HEK293 (cell line): ENCODE data around the gene RCOR3.

ENCODE experiments used
- CTCF ChIA-PET: fragments of 350-600 bp; formaldehyde crosslinking; extraction: SDS; loops from one replicate; lab custom pipeline; 2021; ENCODE audit warnings: antibody characterized with exemption; lab: Yijun Ruan, JAX
- POLR2A ChIA-PET: fragments of 300-600 bp; formaldehyde crosslinking; extraction: SDS; loops from one replicate; lab custom pipeline; 2020; ENCODE audit warnings: antibody characterized with exemption, inconsistent platforms; lab: Yijun Ruan, JAX
- H3K27ac ChIP-seq: fragments of 200-500 bp; sonication (Bioruptor generic); 2 replicates; pipeline ENCODE4 v1.5.1; 2014; ENCODE audit warnings: low read depth, low read length, control low read depth, inconsistent platforms; ENCODE audit errors: extremely low read depth
- H3K36me3 ChIP-seq, 2 experiments: fragments of 200-500 bp in 1 of 2; sonication (Bioruptor generic) in 1 of 2; 1 replicate in 1 of 2; 2 replicates in 1 of 2; pipeline ENCODE4 v1.5.1; 2014 to 2017; ENCODE audit warnings: inconsistent platforms in 2 of 2, low read length in 2 of 2; ENCODE audit not compliant: control insufficient read depth in 2 of 2, insufficient read depth in 1 of 2
- H3K4me1 ChIP-seq: fragments of 200-500 bp; sonication (Bioruptor generic); 2 replicates; pipeline ENCODE4 v1.5.1; 2014; ENCODE audit warnings: mild to moderate bottlenecking, low read length, inconsistent platforms; ENCODE audit not compliant: control insufficient read depth, insufficient read depth
- H3K4me3 ChIP-seq: 2 replicates; pipeline ENCODE4 v1.5.1; 2011; ENCODE audit warnings: low read depth, mild to moderate bottlenecking, control low read depth, low read length, moderate library complexity
- H3K9me3 ChIP-seq: fragments of 200-500 bp; sonication (Bioruptor generic); 2 replicates; pipeline ENCODE4 v1.5.1; 2014; ENCODE audit warnings: low read depth, low read length, inconsistent platforms; ENCODE audit not compliant: control insufficient read depth, insufficient read depth
- HOXD13 ChIP-seq: sonication (generic); formaldehyde crosslinking; IDR thresholded peaks from 2 replicates; pipeline ENCODE4 v1.8.0; 2022; ENCODE audit warnings: missing genetic modification reagents, borderline replicate concordance
- KLF7 ChIP-seq: fragments of 450-650 bp; formaldehyde crosslinking; IDR thresholded peaks from 2 replicates; pipeline ENCODE4 v1.5.1; 2016; ENCODE audit warnings: missing biosample characterization, missing genetic modification characterization, borderline replicate concordance
- MEIS1 ChIP-seq: sonication (generic); formaldehyde crosslinking; IDR thresholded peaks from 2 replicates; pipeline ENCODE4 v1.8.1; 2022; ENCODE audit warnings: missing genetic modification reagents, mild to moderate bottlenecking, borderline replicate concordance
- PRDM1 ChIP-seq: fragments of 450-650 bp; formaldehyde crosslinking; IDR thresholded peaks from 2 replicates; pipeline ENCODE4; 2016; ENCODE audit warnings: missing biosample characterization, missing genetic modification characterization
- PRDM2 ChIP-seq: fragments of 450-650 bp; formaldehyde crosslinking; IDR thresholded peaks from 2 replicates; pipeline ENCODE4 v1.5.1; 2016; ENCODE audit warnings: missing biosample characterization, missing genetic modification characterization, borderline replicate concordance
- ZBTB1 ChIP-seq: fragments of 450-650 bp; formaldehyde crosslinking; IDR thresholded peaks from 2 replicates; pipeline ENCODE4 v1.5.1; 2016; ENCODE audit warnings: missing biosample characterization, missing genetic modification characterization
- ZBTB48 ChIP-seq: fragments of 450-650 bp; formaldehyde crosslinking; IDR thresholded peaks from 2 replicates; pipeline ENCODE4 v1.5.1; 2016; ENCODE audit warnings: missing biosample characterization, missing genetic modification characterization
- ZIC2 ChIP-seq: fragments of 450-650 bp; formaldehyde crosslinking; IDR thresholded peaks from 2 replicates; pipeline ENCODE4 v1.5.1; 2016; ENCODE audit warnings: missing biosample characterization, missing genetic modification characterization
- ZNF114 ChIP-seq: fragments of 450-650 bp; formaldehyde crosslinking; IDR thresholded peaks from 2 replicates; pipeline ENCODE4 v1.5.0; 2017; ENCODE audit warnings: missing biosample characterization, missing genetic modification characterization
- ZNF121 ChIP-seq: fragments of 450-650 bp; formaldehyde crosslinking; IDR thresholded peaks from 2 replicates; pipeline ENCODE4 v1.5.1; 2016; ENCODE audit warnings: missing biosample characterization, missing genetic modification characterization
- ZNF24 ChIP-seq: fragments of 450-650 bp; formaldehyde crosslinking; IDR thresholded peaks from 2 replicates; pipeline ENCODE4 v1.5.1; 2016; ENCODE audit warnings: missing biosample characterization, missing genetic modification characterization
- ZNF266 ChIP-seq: fragments of 450-650 bp; formaldehyde crosslinking; IDR thresholded peaks from 2 replicates; pipeline ENCODE4 v1.5.1; 2016; ENCODE audit warnings: missing biosample characterization, missing genetic modification characterization, low read depth
- ZNF302 ChIP-seq: fragments of 450-650 bp; formaldehyde crosslinking; IDR thresholded peaks from 2 replicates; pipeline ENCODE4 v1.5.1; 2016; ENCODE audit warnings: missing biosample characterization, missing genetic modification characterization, low read depth
- ZNF324 ChIP-seq: fragments of 450-650 bp; formaldehyde crosslinking; IDR thresholded peaks from 2 replicates; pipeline ENCODE4 v1.5.1; 2016; ENCODE audit warnings: missing biosample characterization, missing genetic modification characterization
- ZNF341 ChIP-seq: fragments of 450-650 bp; formaldehyde crosslinking; IDR thresholded peaks from 2 replicates; pipeline ENCODE4; 2016; ENCODE audit warnings: low read depth, missing biosample characterization, missing genetic modification characterization
- ZNF37A ChIP-seq: fragments of 450-650 bp; IDR thresholded peaks from 2 replicates; pipeline ENCODE4 v1.5.1; 2018; ENCODE audit warnings: missing biosample characterization, missing genetic modification characterization
- ZNF423 ChIP-seq: fragments of 450-650 bp; formaldehyde crosslinking; IDR thresholded peaks from 2 replicates; pipeline ENCODE4 v1.5.1; 2016; ENCODE audit warnings: missing biosample characterization, missing genetic modification characterization
- ZNF510 ChIP-seq: fragments of 450-650 bp; formaldehyde crosslinking; IDR thresholded peaks from 2 replicates; pipeline ENCODE4 v1.5.1; 2018; ENCODE audit warnings: mild to moderate bottlenecking, missing genetic modification characterization, missing biosample characterization; ENCODE audit not compliant: insufficient replicate concordance
- ZNF521 ChIP-seq: fragments of 450-650 bp; formaldehyde crosslinking; IDR thresholded peaks from 2 replicates; pipeline ENCODE4 v1.5.1; 2017; ENCODE audit warnings: missing biosample characterization, mild to moderate bottlenecking, missing genetic modification characterization
- ZNF544 ChIP-seq: fragments of 450-650 bp; formaldehyde crosslinking; IDR thresholded peaks from 2 replicates; pipeline ENCODE4 v1.5.0; 2017; ENCODE audit warnings: missing biosample characterization, missing genetic modification characterization
- ZNF549 ChIP-seq: fragments of 450-650 bp; IDR thresholded peaks from 2 replicates; pipeline ENCODE4 v1.5.1; 2018; ENCODE audit warnings: missing biosample characterization, missing genetic modification characterization, mild to moderate bottlenecking, inconsistent platforms, moderate library complexity
- ZNF560 ChIP-seq: fragments of 450-650 bp; formaldehyde crosslinking; IDR thresholded peaks from 2 replicates; pipeline ENCODE4 v1.5.1; 2017; ENCODE audit warnings: missing biosample characterization, missing genetic modification characterization, borderline replicate concordance
- ZNF571 ChIP-seq: fragments of 450-650 bp; formaldehyde crosslinking; IDR thresholded peaks from 2 replicates; pipeline ENCODE4 v1.5.0; 2017; ENCODE audit warnings: missing biosample characterization, missing genetic modification characterization
- ZNF626 ChIP-seq: fragments of 450-650 bp; sonication (Bioruptor Pico); formaldehyde crosslinking; IDR thresholded peaks from 2 replicates; pipeline ENCODE4 v1.5.1; 2018; ENCODE audit warnings: missing biosample characterization, missing genetic modification characterization, inconsistent platforms
- ZNF76 ChIP-seq: fragments of 450-650 bp; formaldehyde crosslinking; IDR thresholded peaks from 2 replicates; pipeline ENCODE4; 2016; ENCODE audit warnings: low read depth, missing biosample characterization, missing genetic modification characterization, borderline replicate concordance
- ZNF776 ChIP-seq: fragments of 450-650 bp; formaldehyde crosslinking; IDR thresholded peaks from 2 replicates; pipeline ENCODE4 v1.5.0; 2017; ENCODE audit warnings: missing biosample characterization, missing genetic modification characterization, borderline replicate concordance
- ZSCAN23 ChIP-seq: fragments of 450-650 bp; formaldehyde crosslinking; IDR thresholded peaks from 2 replicates; pipeline ENCODE4 v1.5.1; 2016; ENCODE audit warnings: missing biosample characterization, missing genetic modification characterization
- TF ChIP-seq, protein P1 (sequence below): fragments of 450-650 bp; formaldehyde crosslinking; IDR thresholded peaks from 2 replicates; pipeline ENCODE4 v1.5.1; 2016; ENCODE audit warnings: missing biosample characterization, missing genetic modification characterization

The RCOR3 gene

GRCh38 chr1:211332830-211333229 is 73.7 kb downstream of the RCOR3 start (continued):
- TF ChIP-seq PRDM2 (tag by site-specific recombination) (no peak), ZNF423 (tag by site-specific recombination) (no peak), ZNF24 (tag by site-specific recombination) (no peak), ZNF549 (no peak), ZNF544 (tag by site-specific recombination) (no peak), ZNF324 (no peak), ZNF266 (tag by site-specific recombination) (peak; percentile 94), ZBTB1 (no peak), PRDM1 (tag by site-specific recombination) (peak; percentile 53; the same call in 1 of the 2 replicates)
- TF ChIP-seq, protein P1, sequence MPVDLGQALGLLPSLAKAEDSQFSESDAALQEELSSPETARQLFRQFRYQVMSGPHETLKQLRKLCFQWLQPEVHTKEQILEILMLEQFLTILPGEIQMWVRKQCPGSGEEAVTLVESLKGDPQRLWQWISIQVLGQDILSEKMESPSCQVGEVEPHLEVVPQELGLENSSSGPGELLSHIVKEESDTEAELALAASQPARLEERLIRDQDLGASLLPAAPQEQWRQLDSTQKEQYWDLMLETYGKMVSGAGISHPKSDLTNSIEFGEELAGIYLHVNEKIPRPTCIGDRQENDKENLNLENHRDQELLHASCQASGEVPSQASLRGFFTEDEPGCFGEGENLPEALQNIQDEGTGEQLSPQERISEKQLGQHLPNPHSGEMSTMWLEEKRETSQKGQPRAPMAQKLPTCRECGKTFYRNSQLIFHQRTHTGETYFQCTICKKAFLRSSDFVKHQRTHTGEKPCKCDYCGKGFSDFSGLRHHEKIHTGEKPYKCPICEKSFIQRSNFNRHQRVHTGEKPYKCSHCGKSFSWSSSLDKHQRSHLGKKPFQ (tag by site-specific recombination), result no peak

DNA sequence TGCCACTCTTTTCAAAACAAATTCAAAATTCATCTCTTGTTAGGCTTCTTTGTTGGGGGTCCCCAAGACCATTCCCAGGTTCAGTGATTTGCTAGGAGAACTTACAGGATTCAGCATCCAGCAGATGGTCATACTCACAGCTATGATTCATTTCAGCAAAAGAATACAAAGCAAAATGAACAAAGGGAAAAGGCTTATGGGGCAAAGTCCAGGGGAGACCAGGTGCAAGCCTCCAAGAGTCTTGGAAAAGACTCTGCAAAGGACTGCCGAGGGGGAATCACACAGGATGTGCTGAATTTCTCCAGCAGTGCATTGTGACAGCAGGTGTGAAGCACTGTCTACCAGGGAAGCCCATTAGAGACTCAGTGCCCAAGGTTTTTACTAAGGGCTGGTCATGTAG is 74.7 kb downstream of the RCOR3 start:
- ChIA-PET POLR2A (no interaction called here), CTCF (interaction anchor here (1.1 kb wide), 1 partner anchor 20 kb away, joined by 3 read pairs; no protein-coding TSS in a partner anchor)
- Histone ChIP-seq H3K36me3 (no peaks in the 10 kb centered on the region), H3K9me3 (no peaks in the 10 kb centered on the region), H3K27ac (no peak overlapping the region), H3K4me3 (no peak overlapping the region), H3K4me1 (peaks cover 6% of the 10 kb centered on the region)
- TF ChIP-seq ZNF571 (tag by site-specific recombination), result no peak
- TF ChIP-seq ZBTB1, result no peak
- TF ChIP-seq ZIC2 (tag by site-specific recombination), result no peak
- no peak for TF ChIP-seq ZNF521 (tag by site-specific recombination)
- no peak for TF ChIP-seq ZNF341 (tag by site-specific recombination)
- TF ChIP-seq ZNF37A (tag by site-specific recombination), result no peak
- no peak for TF ChIP-seq ZNF24 (tag by site-specific recombination)
- TF ChIP-seq ZNF776, result no peak
- no peak for TF ChIP-seq ZNF76 (tag by site-specific recombination)
- no peak for TF ChIP-seq ZNF114 (tag by site-specific recombination)
- no peak for TF ChIP-seq ZNF302
- no peak for TF ChIP-seq ZSCAN23 (tag by site-specific recombination)
- TF ChIP-seq ZNF510 (tag by site-specific recombination), result no peak
- TF ChIP-seq KLF7, result no peak
- TF ChIP-seq MEIS1 (CRISPR knock-in tag), result no peak
- TF ChIP-seq HOXD13 (CRISPR knock-in tag), result no peak
- no peak for TF ChIP-seq ZNF626 (tag by site-specific recombination)
- no peak for TF ChIP-seq ZNF121 (tag by site-specific recombination)
- no peak for TF ChIP-seq ZNF560 (tag by site-specific recombination)
- no peak for TF ChIP-seq ZBTB48 (tag by site-specific recombination)
